ENCODE results near the gene PALLD. TPM values are rescaled to one million over a fixed set of nuclear protein-coding genes. Genes with fewer than 3 reads are reported as not detected.
"Not testable (repeated sequence)": the region's sequence is repeated elsewhere in the genome, so short reads cannot be mapped to it uniquely, and the experiment has no call there.

The PALLD gene
- total RNA-seq, 2 experiments from 2014 or later = 0.91 to 2.0 TPM

DNA sequence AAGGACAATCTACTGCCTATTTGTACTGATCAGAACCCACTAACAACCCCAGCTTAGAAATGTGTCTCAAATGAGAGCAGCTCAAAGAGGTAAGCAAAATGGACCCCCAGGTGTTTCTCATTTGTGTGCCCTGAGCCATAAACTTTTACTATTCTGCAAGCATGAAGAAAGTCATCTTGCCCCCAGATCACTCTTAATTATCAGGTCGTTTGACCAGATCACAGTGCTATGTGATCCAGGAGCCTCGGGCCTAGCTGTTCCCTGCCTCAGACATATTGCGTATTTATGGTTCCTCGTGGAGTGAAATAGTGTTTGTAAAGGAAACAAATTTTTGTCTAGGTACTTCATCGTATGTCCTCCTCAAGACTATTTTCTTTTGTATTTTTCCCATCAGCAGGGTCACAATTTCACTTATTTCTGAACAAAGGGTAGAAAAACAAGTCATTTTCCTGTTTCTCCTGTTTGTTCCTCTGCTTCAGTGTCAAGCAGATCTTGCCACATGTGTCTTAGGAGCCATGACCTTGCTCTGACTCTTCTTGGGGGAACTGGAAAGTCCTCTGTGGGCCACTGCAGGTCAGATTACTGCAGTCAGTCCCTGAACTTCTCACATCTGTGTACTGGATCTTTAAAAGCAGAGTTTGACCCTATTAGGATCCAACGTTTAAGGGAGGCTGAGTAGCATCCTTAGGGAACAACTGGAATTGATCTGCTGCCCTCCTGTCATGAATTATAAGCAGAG, 194.9 kb downstream of the PALLD start:
- POLR2A ChIA-PET = no interaction called here
- DNase-seq (no peak), ATAC-seq (ENCODE audit: low read depth) (no peak)
- Mint-ChIP-seq H3K4me3 (no peak overlapping the region), H3K36me3 (no peaks in the 10 kb centered on the region), H3K27me3 (peaks cover 23% of the 10 kb centered on the region), H3K4me1 (no peaks in the 10 kb centered on the region), H3K9me3 (no peaks in the 10 kb centered on the region), H3K27ac (no peak overlapping the region)

DNA sequence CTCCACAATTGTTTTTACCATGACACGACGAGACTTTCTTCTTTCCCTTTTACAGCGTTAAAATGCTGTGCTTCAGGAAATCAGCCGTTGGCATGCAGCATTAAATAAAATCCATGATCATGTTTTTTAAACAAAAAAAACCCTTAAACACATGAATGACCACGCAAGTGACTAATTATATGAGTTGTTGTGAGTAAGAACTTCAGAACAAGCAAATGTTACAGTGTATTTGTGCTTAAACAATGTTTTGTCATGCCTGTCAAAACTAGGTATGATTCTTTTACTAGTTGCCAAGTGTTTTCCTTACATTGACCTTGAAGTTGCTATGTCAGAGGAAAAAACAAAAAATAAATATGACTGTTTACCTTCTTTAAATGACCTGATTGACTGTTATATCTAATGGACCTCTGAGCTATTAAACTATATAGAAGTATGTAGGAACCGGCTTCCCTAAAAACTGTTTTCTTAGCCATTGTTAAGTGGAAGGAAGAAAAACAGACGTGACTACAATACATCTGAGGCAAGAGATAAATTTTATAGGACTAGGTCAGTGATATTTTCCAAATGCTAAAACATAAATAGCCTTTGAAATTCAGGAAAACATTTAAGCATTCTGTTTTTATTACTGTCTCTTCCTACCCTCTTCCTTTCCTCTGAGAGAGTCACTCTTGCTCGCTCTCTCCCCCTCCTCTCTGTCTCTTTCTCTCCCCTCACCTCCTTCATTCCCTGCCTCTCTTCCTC, 197.1 kb downstream of the PALLD start:
- DNase-seq (no peak), ATAC-seq (ENCODE audit: low read depth) (no peak)
- no peaks in the 10 kb centered on the region for H3K4me1 Mint-ChIP-seq
- H3K27ac Mint-ChIP-seq = no peak overlapping the region
- peaks cover 24% of the 10 kb centered on the region for H3K27me3 Mint-ChIP-seq
- no peaks in the 10 kb centered on the region for H3K36me3 Mint-ChIP-seq
- H3K4me3 Mint-ChIP-seq = no peak overlapping the region
- no peaks in the 10 kb centered on the region for H3K9me3 Mint-ChIP-seq
- POLR2A ChIA-PET = no interaction called here

DNA sequence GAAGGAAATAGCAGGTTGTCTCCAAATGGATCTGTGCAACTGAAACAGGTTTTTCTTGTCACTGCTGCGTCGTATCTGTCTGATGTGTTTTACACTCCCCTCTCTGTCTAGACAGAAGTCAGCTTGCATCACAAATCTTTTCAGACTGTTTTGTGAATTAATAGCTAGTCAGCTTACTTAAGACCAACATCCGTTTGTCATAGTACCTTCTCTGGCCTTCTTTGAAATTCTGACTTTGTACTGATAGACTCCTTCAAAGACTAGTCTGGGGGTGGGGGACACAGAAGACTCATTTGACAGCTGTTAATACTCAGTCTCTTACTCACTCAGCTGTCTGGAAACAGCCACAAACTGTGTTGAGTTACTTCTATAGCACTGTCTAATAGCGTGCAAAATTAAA, 197.8 kb downstream of the PALLD start:
- Mint-ChIP-seq H3K27me3 (peaks cover 24% of the 10 kb centered on the region), H3K36me3 (no peaks in the 10 kb centered on the region), H3K27ac (no peak overlapping the region), H3K4me1 (no peaks in the 10 kb centered on the region), H3K9me3 (no peaks in the 10 kb centered on the region), H3K4me3 (no peak overlapping the region)
- no peak for DNase-seq
- POLR2A ChIA-PET = no interaction called here
- no peak for ATAC-seq (ENCODE audit: low read depth)

DNA sequence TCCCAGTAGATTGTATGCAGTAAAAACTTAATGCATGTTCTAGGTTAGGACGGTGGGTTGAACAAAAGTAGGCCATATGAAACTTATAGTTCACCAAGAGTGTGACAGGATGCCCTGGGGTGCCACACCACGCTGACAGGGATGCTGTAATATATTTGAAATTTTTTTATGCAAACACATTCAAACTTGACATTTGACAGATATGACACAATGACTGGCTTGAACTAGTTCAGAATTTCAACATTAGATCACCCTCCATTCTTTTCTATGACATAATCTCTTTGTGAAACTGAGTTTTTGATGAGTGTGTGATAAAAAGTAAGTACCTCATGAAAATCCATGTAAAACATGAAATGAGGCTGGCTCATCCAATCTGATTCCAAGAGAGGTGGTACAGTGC, 198.4 kb downstream of the PALLD start:
- peaks cover 22% of the 10 kb centered on the region for H3K27me3 Mint-ChIP-seq

DNA sequence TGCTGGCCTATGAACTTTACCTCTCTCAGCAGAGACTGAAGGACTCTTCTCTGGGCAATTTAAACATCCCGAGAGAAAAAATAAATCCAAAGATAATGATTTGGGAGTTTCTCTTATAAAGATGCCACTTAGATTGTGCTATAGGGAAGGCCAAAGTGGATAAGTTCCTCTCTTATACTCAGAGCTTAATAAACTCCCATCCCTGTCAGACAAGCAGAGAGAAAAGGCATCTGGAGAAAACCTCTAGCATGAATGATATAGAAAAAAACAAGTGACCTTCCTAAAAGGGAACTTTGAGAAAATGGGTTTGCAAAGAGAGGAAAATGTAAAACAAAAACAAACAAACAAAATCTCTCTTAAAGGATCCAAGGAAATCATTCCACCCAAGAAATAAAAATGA, 199.4 kb downstream of the PALLD start:
- no peak for ATAC-seq (ENCODE audit: low read depth)
- Mint-ChIP-seq H3K4me1 (no peaks in the 10 kb centered on the region), H3K27ac (no peak overlapping the region), H3K27me3 (peaks cover 22% of the 10 kb centered on the region), H3K4me3 (no peak overlapping the region), H3K36me3 (no peaks in the 10 kb centered on the region), H3K9me3 (no peaks in the 10 kb centered on the region)
- DNase-seq = no peak
- POLR2A ChIA-PET = no interaction called here

More for the DNA sequence above, 198.4 kb downstream of the PALLD start:
- Mint-ChIP-seq H3K36me3 (no peaks in the 10 kb centered on the region), H3K4me1 (no peaks in the 10 kb centered on the region), H3K4me3 (no peak overlapping the region), H3K9me3 (no peaks in the 10 kb centered on the region), H3K27ac (no peak overlapping the region)
- POLR2A ChIA-PET = no interaction called here
- ATAC-seq (ENCODE audit: low read depth) (no peak), DNase-seq (no peak)

DNA sequence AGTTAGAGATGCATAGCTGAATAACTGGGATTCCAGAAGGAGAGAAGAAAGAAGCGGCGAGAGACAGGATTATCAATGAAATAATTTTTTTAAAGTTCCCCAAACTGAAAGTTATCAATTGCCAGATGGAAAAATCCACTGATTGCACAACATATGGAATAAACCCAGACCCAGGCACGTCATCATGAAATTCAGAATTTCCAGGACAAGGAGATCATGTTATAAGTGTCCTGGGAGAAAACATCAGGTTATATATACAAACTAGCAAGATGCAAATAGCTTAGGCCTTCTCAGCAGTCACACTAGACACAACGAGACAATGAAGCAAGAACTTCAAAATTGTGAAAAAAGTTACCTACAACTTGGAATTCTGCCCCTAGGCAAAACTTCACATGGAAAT, 200.0 kb downstream of the PALLD start:
- no peak overlapping the region for H3K4me3 Mint-ChIP-seq
- DNase-seq (no peak), ATAC-seq (ENCODE audit: low read depth) (no peak)
- H3K9me3 Mint-ChIP-seq = no peaks in the 10 kb centered on the region
- no peak overlapping the region for H3K27ac Mint-ChIP-seq
- POLR2A ChIA-PET = no interaction called here
- H3K27me3 Mint-ChIP-seq = peaks cover 20% of the 10 kb centered on the region
- H3K4me1 Mint-ChIP-seq = no peaks in the 10 kb centered on the region
- H3K36me3 Mint-ChIP-seq = no peaks in the 10 kb centered on the region

DNA sequence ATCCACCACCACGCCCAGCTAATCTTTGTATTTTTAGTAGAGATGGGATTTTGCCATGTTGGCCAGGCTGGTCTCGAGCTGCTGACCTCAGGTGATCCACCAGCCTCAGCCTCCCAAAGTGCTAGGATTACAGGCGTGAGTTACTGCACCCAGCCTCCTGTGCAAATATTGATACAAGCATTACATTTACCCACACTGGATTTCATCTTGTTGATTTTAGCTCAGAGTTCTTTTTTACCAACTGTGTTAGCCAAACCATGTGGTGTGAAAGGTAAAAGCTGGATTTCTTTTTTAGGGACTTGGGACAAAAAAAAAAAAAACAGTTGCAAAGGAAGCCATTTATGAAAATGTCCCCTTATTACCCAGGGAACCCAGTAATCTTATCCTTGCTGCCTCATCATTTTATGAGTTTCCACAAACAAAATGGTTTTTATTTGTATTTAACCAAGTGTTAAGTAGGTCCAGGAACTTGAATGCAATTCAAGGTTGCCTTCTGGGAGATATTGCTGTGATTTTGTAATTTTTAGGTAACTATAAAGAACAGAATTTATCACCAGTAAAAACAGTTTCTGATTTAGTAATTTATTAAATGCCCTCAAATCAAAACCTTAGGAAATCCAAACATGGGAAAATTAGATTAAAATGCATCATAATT, 202.5 kb downstream of the PALLD start:
- DNase-seq (no peak), ATAC-seq (ENCODE audit: low read depth) (no peak)
- Mint-ChIP-seq H3K4me3 (no peak overlapping the region), H3K4me1 (no peaks in the 10 kb centered on the region), H3K27me3 (peaks cover 9% of the 10 kb centered on the region), H3K36me3 (no peaks in the 10 kb centered on the region), H3K9me3 (no peaks in the 10 kb centered on the region), H3K27ac (no peak overlapping the region)
- POLR2A ChIA-PET = no interaction called here

DNA sequence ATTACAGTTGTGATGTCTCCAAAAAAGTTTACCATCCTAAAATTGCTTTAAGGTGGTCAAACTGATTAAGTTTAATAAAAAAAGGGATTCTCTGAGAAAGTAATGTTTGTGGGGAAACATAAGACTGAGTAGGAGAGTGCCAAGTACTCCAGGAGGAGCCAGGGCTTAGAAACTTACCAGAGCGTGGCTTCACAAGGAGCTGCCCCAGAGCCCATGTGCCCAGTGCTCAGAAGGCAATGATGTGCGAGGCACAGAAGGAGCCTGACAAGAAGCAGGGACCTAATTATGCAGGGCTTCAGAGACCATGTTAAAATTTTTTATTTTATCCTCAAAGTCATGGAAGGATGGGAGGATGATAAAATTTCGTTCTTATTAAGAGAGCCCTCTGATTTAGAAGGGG, 204.2 kb downstream of the PALLD start:
- ATAC-seq (ENCODE audit: low read depth) (no peak), DNase-seq (no peak)
- Mint-ChIP-seq H3K27ac (no peak overlapping the region), H3K27me3 (peaks cover 8% of the 10 kb centered on the region), H3K4me3 (no peak overlapping the region), H3K36me3 (no peaks in the 10 kb centered on the region), H3K4me1 (no peaks in the 10 kb centered on the region), H3K9me3 (no peaks in the 10 kb centered on the region)
- POLR2A ChIA-PET = no interaction called here

DNA sequence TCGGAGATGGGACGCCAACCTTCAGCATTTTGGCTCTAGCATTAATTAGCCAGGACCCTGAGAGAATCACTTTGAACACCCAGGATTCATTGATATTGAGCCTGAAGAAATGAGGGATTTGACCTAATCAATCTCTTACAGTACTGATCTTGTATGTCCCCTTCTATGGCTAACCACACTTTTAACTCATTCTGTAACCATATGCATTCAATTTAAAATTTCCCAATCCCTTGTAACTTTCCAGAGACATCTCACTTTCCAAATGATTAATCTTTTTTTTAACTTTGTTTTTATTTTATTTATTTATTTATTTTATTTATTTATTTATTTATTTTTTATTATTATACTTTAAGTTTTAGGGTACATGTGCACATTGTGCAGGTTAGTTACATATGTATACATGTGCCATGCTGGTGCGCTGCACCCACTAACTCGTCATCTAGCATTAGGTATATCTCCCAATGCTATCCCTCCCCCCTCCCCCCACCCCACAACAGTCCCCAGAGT, 205.8 kb downstream of the PALLD start:
- H3K4me3 Mint-ChIP-seq; DNase-seq; H3K36me3 Mint-ChIP-seq; POLR2A ChIA-PET; H3K9me3 Mint-ChIP-seq; H3K4me1 Mint-ChIP-seq; ATAC-seq (ENCODE audit: low read depth); H3K27ac Mint-ChIP-seq; H3K27me3 Mint-ChIP-seq: not testable (repeated sequence)

DNA sequence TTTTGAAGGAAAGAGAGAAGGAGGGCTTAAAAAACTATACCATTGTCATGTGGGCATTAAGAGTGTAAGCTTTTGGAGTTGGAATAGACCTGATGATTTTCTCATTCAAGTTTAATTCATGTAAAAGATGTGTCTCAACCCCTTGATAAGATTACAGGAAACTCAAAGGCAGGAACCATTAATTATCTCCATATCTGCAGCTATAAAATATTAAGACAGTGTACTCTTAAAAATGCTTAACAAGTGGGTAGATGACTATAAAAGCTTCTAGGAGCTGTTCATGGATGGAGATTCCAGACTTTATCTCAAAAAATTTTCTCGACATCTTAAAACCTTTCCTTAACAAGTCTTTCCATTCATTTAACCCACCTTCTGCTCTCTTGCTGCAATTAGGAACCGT, 208.3 kb downstream of the PALLD start:
- Mint-ChIP-seq H3K4me3 (no peak overlapping the region), H3K4me1 (no peaks in the 10 kb centered on the region), H3K27me3 (peaks cover 7% of the 10 kb centered on the region), H3K9me3 (no peaks in the 10 kb centered on the region), H3K27ac (no peak overlapping the region), H3K36me3 (no peaks in the 10 kb centered on the region)
- ATAC-seq (ENCODE audit: low read depth) (no peak), DNase-seq (no peak)
- POLR2A ChIA-PET = interaction anchor here (0.7 kb wide), 2 partner anchors 10 to 739 kb away, joined by 4 to 6 read pairs; no protein-coding TSS in a partner anchor

DNA sequence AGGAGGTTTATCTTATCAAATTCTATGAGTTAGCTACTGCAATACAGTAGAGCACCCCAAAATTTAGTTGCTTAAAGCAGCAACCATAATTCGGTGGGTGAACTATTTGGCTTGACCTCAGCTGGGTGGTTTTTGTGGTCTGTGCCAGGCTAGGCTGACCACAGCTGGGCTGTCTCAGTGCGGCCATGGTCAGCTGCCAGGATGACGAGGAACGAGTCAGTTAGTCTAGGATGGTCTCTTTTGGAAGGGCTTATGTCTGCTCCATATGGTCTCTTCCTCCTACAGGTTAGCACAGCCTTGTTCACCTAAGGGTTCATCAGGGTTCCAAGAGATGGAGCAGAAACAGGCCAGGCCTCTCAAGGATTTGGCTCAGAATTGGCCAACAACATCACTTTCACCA, 210.4 kb downstream of the PALLD start:
- peaks cover 10% of the 10 kb centered on the region for H3K27me3 Mint-ChIP-seq
- ATAC-seq (ENCODE audit: low read depth) (no peak), DNase-seq (no peak)
- peaks cover 6% of the 10 kb centered on the region for H3K4me1 Mint-ChIP-seq
- POLR2A ChIA-PET = interaction anchor here (0.5 kb wide), 1 partner anchor 1320 kb away, joined by 3 read pairs; no protein-coding TSS in a partner anchor
- H3K9me3 Mint-ChIP-seq = no peaks in the 10 kb centered on the region
- H3K4me3 Mint-ChIP-seq = no peak overlapping the region
- H3K36me3 Mint-ChIP-seq = no peaks in the 10 kb centered on the region
- no peak overlapping the region for H3K27ac Mint-ChIP-seq

DNA sequence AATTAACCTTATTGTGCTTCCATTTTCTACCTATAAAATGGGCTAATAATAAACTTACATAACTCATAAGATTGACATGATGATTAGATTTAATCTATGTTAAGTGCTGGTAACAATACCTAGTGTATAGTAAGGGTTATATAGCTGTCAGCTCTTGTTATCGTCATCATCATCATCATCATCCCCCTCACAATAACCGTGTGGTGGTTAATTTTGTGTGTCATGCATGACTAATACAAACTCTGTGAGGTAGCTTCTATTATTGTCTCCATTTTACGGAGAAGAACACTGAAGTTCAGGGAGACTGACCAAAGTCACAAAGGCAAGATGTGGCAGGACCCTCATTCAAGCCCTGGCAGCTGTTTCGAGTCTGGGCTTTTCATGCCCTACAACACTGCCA, 211.3 kb downstream of the PALLD start:
- peaks cover 10% of the 10 kb centered on the region for H3K27me3 Mint-ChIP-seq
- peaks cover 6% of the 10 kb centered on the region for H3K4me1 Mint-ChIP-seq
- no peak overlapping the region for H3K4me3 Mint-ChIP-seq
- DNase-seq (no peak), ATAC-seq (ENCODE audit: low read depth) (no peak)
- H3K36me3 Mint-ChIP-seq = no peaks in the 10 kb centered on the region
- H3K9me3 Mint-ChIP-seq = no peaks in the 10 kb centered on the region
- POLR2A ChIA-PET = no interaction called here
- no peak overlapping the region for H3K27ac Mint-ChIP-seq

DNA sequence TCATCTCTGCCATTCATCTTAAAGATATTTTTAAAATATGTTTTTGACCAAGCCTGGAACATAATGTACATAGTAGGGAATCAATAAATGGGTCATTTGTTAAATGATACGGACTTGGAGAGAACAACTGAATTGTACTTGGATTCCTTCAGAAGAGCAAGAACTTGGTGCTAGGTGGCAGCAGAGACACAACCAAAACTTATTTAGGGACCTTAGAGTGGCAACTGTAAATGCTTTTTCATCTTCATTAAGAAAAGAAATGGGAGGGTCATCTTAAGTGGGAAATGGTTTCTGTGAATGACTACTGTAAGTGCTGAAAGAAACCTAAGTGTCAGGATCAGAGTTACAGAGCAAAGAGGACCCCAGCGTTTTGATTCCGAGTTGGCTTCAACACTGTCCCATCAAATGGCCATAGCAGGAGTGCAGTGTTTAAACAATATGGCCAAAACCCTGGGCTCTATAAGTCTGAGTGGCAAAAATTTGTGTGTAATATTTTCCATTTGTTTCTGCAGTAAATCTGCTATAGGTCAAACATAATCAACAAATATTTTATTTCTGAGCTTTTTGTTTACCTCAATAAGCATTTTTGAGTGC, 213.6 kb downstream of the PALLD start:
- H3K36me3 Mint-ChIP-seq = no peaks in the 10 kb centered on the region
- H3K27ac Mint-ChIP-seq = no peak overlapping the region
- POLR2A ChIA-PET = no interaction called here
- H3K27me3 Mint-ChIP-seq = peaks cover 10% of the 10 kb centered on the region
- no peak overlapping the region for H3K4me3 Mint-ChIP-seq
- H3K4me1 Mint-ChIP-seq = peaks cover 6% of the 10 kb centered on the region
- ATAC-seq (ENCODE audit: low read depth) (no peak), DNase-seq (no peak)
- H3K9me3 Mint-ChIP-seq = no peaks in the 10 kb centered on the region

Measured in activated naive CD8-positive, alpha-beta T cell treated with anti-CD3 and anti-CD28 coated beads, Interleukin-2, amount 10 ng/mL, durations not matched to agents 7 days and 5 days (primary cell).